Activated B cell treated with CpG ODN at 0.5 μM for 24 hours (primary cell): Measurements from ENCODE around the gene ANKRD9. TPM values are rescaled to one million over a fixed set of nuclear protein-coding genes. Genes with fewer than 3 reads are reported as not detected.

ENCODE experiments used
- ATAC-seq: fragments of 200-7000 bp; cut with Tn5 transposase; one replicate; pipeline ENCODE4 v1.10.0; 2021; ENCODE audit warnings: low read depth, mild to moderate bottlenecking, moderate library complexity
- CTCF ChIA-PET: fragments of 350-600 bp; sonication (Branson Sonifier 250); formaldehyde crosslinking; loops from one replicate; lab custom pipeline; 2021; ENCODE audit warnings: antibody characterized with exemption; lab: Charles Lee
- POLR2A ChIA-PET: fragments of 350-600 bp; sonication (Branson Sonifier 250); formaldehyde crosslinking; loops from one replicate; lab custom pipeline; 2021; ENCODE audit warnings: antibody characterized with exemption; lab: Charles Lee
- DNase-seq: peaks from one replicate; pipeline ENCODE4 v3.0.0; 2022
- H3K27ac Mint-ChIP-seq: one replicate; pipeline ENCODE4 v1.8.0; 2020; ENCODE audit warnings: mixed read lengths
- H3K27me3 Mint-ChIP-seq: one replicate; pipeline ENCODE4 v1.8.0; 2021; ENCODE audit warnings: mixed read lengths
- H3K36me3 Mint-ChIP-seq: one replicate; pipeline ENCODE4 v1.8.0; 2021; ENCODE audit warnings: low read depth, mixed read lengths
- H3K4me1 Mint-ChIP-seq: one replicate; pipeline ENCODE4 v1.8.0; 2021; ENCODE audit warnings: mixed read lengths
- H3K4me3 Mint-ChIP-seq: one replicate; pipeline ENCODE4 v1.8.0; 2020; ENCODE audit warnings: mild to moderate bottlenecking, mixed read lengths
- H3K9me3 Mint-ChIP-seq: one replicate; pipeline ENCODE4 v1.8.0; 2020; ENCODE audit warnings: mixed read lengths
- CTCF ChIP-seq: fragments of 200-600 bp; IDR thresholded peaks from one replicate; pipeline ENCODE4 v1.8.0; 2022; ENCODE audit warnings: antibody characterized with exemption, mild to moderate bottlenecking
- intact Hi-C: fragments of 100-400 bp; cut with micrococcal nuclease; formaldehyde crosslinking; loops from one replicate; pipeline ENCODE4 v1.15.1; 2024
- total RNA-seq: library from RNA; stranded (reverse); gene quantifications from 2 replicates; pipeline ENCODE4 v1.2.3, GENCODE V29; 2022

Gene ANKRD9
- total RNA-seq, 1 donor from 2014 or later, result 1.8 TPM

- ChIA-PET CTCF (no interaction called here), POLR2A (no interaction called here)
- Mint-ChIP-seq H3K4me3 (no peak overlapping the region), H3K36me3 (peaks cover 14% of the 10 kb centered on the region), H3K4me1 (no peaks in the 10 kb centered on the region), H3K9me3 (no peaks in the 10 kb centered on the region), H3K27ac (no peak overlapping the region), H3K27me3 (no peaks in the 10 kb centered on the region)
- intact Hi-C loops, result no loop called here
- no peak for TF ChIP-seq CTCF
- ATAC-seq (no peak), DNase-seq (no peak)
These were observed 13.9 kb downstream of the ANKRD9 start for GRCh38 chr14:102495491-102496330.

- intact Hi-C loops, result no loop called here
These were observed 16.0 kb downstream of the ANKRD9 start for GRCh38 chr14:102493585-102493984.

GRCh38 chr14:102493096-102493495 lies 16.5 kb downstream of the ANKRD9 start:
- TF ChIP-seq CTCF, result no peak
- Mint-ChIP-seq H3K27ac (no peak overlapping the region), H3K9me3 (no peaks in the 10 kb centered on the region), H3K36me3 (peaks cover 3% of the 10 kb centered on the region), H3K27me3 (no peaks in the 10 kb centered on the region), H3K4me1 (no peaks in the 10 kb centered on the region), H3K4me3 (no peak overlapping the region)
- no peak for ATAC-seq
- no peak for DNase-seq
- POLR2A ChIA-PET, result no interaction called here
- CTCF ChIA-PET, result no interaction called here
- intact Hi-C loops, result no loop called here

More at GRCh38 chr14:102493585-102493984, 16.0 kb downstream of the ANKRD9 start:
- CTCF ChIA-PET, result no interaction called here
- Mint-ChIP-seq H3K4me1 (no peaks in the 10 kb centered on the region), H3K27ac (no peak overlapping the region), H3K4me3 (no peak overlapping the region), H3K36me3 (peaks cover 8% of the 10 kb centered on the region), H3K27me3 (no peaks in the 10 kb centered on the region), H3K9me3 (no peaks in the 10 kb centered on the region)
- POLR2A ChIA-PET, result no interaction called here
- TF ChIP-seq CTCF, result no peak
- no peak for ATAC-seq
- no peak for DNase-seq

- intact Hi-C loops, result no loop called here
- CTCF ChIA-PET, result no interaction called here
These were observed 17.1 kb downstream of the ANKRD9 start for GRCh38 chr14:102492531-102492910.

More at GRCh38 chr14:102492531-102492910, 17.1 kb downstream of the ANKRD9 start:
- Mint-ChIP-seq H3K27me3 (no peaks in the 10 kb centered on the region), H3K9me3 (no peaks in the 10 kb centered on the region), H3K4me1 (no peaks in the 10 kb centered on the region), H3K27ac (no peak overlapping the region), H3K36me3 (no peaks in the 10 kb centered on the region), H3K4me3 (no peak overlapping the region)
- no peak for ATAC-seq
- DNase-seq, result no peak
- POLR2A ChIA-PET, result no interaction called here
- no peak for TF ChIP-seq CTCF
